Activated naive CD4-positive, alpha-beta T cell treated with anti-CD3 and anti-CD28 coated beads, Interleukin-2, amount 50 U/mL, for 72 hours (primary cell): Measurements from ENCODE around the gene SETBP1. TPM values are rescaled to one million over a fixed set of nuclear protein-coding genes. Genes with fewer than 3 reads are reported as not detected.

Experiments
- ATAC-seq, 2 donors: fragments of 150-1000 bp; cut with Tn5 transposase; 2 replicates each; pipeline ENCODE4 v1.10.0; 2021; ENCODE audit warnings: mild to moderate bottlenecking in 2 of 2, moderate library complexity in 2 of 2
- DNase-seq, 2 donors: peaks; one replicate each; pipeline ENCODE4 v3.0.0; 2021 to 2022; ENCODE audit warnings: low spot score in 2 of 2
- H3K27ac Mint-ChIP-seq, 2 donors: one replicate each; pipeline ENCODE4 v1.8.0; 2022; ENCODE audit warnings: mild to moderate bottlenecking in 2 of 2, mixed read lengths in 2 of 2
- H3K36me3 Mint-ChIP-seq, 2 donors: one replicate each; pipeline ENCODE4 v1.8.0; 2022; ENCODE audit warnings: mixed read lengths in 2 of 2
- H3K9me3 Mint-ChIP-seq, 2 donors: one replicate each; pipeline ENCODE4 v1.8.0; 2022; ENCODE audit warnings: mixed read lengths in 2 of 2
- total RNA-seq, 2 donors: library from RNA; stranded (reverse); gene quantifications; one replicate each; pipeline ENCODE4 v1.2.3, GENCODE V29; 2022

SETBP1 gene
- total RNA-seq, 2 donors from 2014 or later: 1.2 to 2.7 TPM

DNA sequence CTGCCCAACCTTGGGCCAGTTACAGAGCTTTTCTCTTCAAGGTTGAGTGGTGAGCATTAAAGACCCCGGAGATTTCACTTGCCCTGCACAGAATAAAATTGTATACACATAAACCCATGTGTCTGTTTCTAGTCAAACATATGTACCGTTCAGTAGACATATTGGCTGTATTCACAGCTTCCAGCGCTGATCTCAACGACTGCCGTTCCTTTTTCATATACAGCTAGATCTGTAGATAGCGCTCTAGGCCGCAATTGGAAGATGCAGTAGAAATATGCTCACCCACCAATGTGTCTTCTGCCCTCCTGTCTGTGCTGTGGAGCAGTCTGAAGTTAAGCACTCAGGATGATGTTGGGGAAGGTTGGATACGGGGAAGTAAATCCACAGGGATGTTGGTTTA lies 317.7 kb downstream of the SETBP1 start:
- DNase-seq (no peak), ATAC-seq (no peak)
- Mint-ChIP-seq H3K9me3 (peaks cover 10 to 11% of the 10 kb centered on the region in 2 donors), H3K36me3 (peaks cover 5 to 6% of the 10 kb centered on the region in 2 donors), H3K27ac (no peak overlapping the region)

- no peak for DNase-seq
- no peaks in the 10 kb centered on the region for H3K36me3 Mint-ChIP-seq
- no peak overlapping the region for H3K27ac Mint-ChIP-seq
- no peak for ATAC-seq
- H3K9me3 Mint-ChIP-seq: peaks cover 3% of the 10 kb centered on the region in 2 donors
These were observed 323.9 kb downstream of the SETBP1 start for GRCh38 chr18:45004546-45005080.

DNA sequence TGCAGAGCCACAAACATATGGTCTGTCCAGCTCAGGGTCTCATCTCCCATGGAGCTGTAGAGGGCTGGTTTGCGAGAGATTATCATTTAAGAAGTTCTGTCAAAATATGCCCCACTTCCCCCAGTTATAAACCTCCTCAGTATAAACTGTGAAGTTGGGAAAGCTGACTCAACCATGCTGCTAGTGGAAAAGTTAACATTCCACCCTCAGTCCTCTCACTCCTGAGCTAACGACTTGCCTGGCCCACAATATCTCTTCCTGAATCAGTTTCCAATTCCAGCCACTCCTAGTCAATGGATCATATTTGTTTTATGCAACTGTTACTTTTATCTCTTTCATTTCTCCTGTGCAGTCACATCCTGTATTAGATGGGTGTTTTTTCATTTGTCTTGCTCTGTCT lies 326.2 kb downstream of the SETBP1 start:
- H3K27ac Mint-ChIP-seq: no peak overlapping the region
- no peaks in the 10 kb centered on the region for H3K36me3 Mint-ChIP-seq
- ATAC-seq: no peak
- no peak for DNase-seq
- peaks cover 3% of the 10 kb centered on the region in 2 donors for H3K9me3 Mint-ChIP-seq

DNA sequence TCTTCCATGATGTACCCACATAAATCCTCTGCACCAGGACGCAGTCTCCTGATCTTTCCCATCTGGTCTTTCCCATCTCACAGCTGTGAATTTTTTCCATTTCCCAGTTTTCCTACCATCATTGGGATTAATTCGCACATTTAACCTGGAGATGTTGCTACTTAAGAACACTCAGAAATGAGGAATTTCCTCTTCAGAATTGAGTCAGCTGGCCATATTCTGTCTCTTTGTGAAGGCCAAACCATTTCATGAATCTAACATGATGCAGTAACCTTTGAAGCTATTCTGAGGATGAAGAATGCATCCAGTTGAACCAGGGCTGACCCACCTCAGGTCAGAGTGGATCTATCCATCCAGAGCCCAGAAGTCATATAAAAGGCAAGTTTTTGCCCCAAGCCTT lies 326.8 kb downstream of the SETBP1 start:
- DNase-seq (no peak), ATAC-seq (no peak)
- Mint-ChIP-seq H3K9me3 (peaks cover 3% of the 10 kb centered on the region in 2 donors), H3K36me3 (no peaks in the 10 kb centered on the region), H3K27ac (no peak overlapping the region)

DNA sequence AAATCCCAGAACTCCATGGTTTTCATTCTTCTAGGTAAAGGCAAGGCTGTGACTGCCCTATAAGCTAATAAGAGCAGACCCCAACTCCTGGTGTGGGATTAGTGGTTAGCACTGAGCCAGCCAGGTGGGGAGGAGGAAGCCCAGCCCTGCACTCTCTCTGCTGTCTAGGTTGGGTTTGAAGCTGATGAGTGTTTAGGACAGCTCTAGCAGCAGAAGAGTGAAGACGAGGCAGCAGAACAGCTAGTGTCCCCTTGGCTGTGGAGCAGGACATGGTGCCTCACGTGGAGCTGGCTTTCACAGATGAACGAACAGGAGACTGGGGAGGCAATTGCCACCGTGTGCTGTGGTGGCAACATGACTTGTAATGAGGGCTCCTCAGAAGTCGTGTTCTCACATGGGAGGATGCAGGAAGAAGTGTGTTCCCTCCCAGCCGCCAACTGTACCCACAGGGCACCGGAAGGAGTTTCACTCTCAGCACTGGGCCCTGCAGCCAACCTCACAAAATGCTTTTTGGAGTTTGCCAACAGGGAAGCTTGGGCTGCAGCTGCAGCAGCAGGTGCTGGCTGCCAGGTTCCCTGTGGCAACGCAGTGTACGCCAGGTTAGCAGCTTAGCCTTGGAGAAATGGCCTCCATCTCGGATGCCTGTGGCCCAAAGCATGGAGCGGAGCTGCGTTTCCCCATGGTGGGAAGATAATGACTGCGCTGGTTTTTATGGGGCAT lies 328.2 kb downstream of the SETBP1 start:
- ATAC-seq: no peak
- H3K9me3 Mint-ChIP-seq: peaks cover 0 to 3% of the 10 kb centered on the region in 2 donors
- H3K36me3 Mint-ChIP-seq: no peaks in the 10 kb centered on the region
- DNase-seq: no peak
- H3K27ac Mint-ChIP-seq: no peak overlapping the region

DNA sequence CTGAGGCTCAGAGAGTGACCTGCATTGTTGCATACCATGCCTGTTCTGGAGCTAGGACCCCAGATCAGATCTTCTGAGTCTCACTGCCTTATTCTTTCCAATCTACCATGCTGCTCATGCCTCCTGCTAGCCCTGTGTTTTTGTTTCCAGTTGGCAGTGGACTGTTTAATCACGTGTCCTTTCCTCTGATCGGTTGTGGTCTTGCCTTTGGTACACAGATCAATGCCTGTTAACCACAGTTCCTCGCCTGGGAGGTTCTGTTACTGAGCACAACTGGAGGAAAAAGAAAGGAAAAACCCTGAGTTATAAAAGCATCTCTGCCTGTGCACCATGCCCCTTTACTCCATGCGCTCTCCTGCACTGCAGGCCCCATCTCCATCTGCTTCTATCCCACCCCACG lies 329.1 kb downstream of the SETBP1 start:
- Mint-ChIP-seq H3K36me3 (no peaks in the 10 kb centered on the region), H3K27ac (no peak overlapping the region), H3K9me3 (peaks cover 0 to 3% of the 10 kb centered on the region in 2 donors)
- no peak for ATAC-seq
- DNase-seq: no peak

DNA sequence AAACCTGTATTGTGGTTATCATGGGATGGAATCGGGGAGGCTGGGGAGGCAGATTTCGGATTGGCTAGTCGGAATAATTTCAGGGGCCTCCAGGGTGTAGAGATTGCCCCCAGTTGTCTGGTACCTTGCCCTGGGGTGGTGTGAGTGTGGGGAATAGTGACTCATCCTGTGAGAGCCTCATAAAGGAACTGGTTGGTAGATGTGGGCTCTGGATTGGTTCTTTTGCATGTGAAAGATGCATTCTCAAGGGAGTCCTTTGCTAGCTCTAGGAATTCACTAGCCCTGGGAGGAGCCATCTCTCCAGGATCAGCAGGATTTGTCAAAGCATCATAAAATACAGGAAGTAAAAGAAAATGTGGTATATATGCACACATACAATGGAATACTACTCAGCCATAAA lies 331.6 kb downstream of the SETBP1 start:
- ATAC-seq (no peak), DNase-seq (no peak)
- no peak overlapping the region for H3K27ac Mint-ChIP-seq
- no peaks in the 10 kb centered on the region for H3K36me3 Mint-ChIP-seq
- peaks cover 0 to 1% of the 10 kb centered on the region in 2 donors for H3K9me3 Mint-ChIP-seq

GRCh38 chr18:45014047-45014501 lies 333.4 kb downstream of the SETBP1 start:
- H3K27ac Mint-ChIP-seq: peak overlapping the region in 1 of 2 donors; percentile 79
- ATAC-seq (no peak), DNase-seq (no peak)
- H3K9me3 Mint-ChIP-seq: no peaks in the 10 kb centered on the region
- no peaks in the 10 kb centered on the region for H3K36me3 Mint-ChIP-seq

- Mint-ChIP-seq H3K9me3 (no peaks in the 10 kb centered on the region), H3K27ac (no peak overlapping the region), H3K36me3 (no peaks in the 10 kb centered on the region)
- no peak for ATAC-seq
- DNase-seq: no peak
These were observed 335.1 kb downstream of the SETBP1 start for GRCh38 chr18:45015788-45016128.

DNA sequence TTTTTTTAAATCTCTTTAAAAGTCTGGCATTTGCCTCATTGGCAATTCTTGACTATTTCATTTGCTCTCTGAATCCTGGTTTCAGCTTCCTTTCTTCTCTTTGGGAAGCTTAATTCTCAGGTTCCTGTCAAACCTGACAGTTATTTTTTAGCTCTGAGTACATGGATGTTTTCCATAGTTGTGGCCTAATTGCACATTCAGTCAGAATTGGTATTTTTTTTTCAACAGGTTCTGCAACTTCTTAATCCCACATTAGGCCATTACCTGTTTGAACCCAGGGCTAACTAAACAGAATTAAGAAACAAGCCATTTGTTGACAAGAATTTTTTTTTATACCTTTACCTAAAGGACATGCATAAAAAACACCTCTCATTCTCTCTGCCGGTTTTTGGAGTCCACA lies 338.8 kb downstream of the SETBP1 start:
- DNase-seq (no peak), ATAC-seq (no peak)
- no peaks in the 10 kb centered on the region for H3K9me3 Mint-ChIP-seq
- H3K27ac Mint-ChIP-seq: no peak overlapping the region
- H3K36me3 Mint-ChIP-seq: no peaks in the 10 kb centered on the region

DNA sequence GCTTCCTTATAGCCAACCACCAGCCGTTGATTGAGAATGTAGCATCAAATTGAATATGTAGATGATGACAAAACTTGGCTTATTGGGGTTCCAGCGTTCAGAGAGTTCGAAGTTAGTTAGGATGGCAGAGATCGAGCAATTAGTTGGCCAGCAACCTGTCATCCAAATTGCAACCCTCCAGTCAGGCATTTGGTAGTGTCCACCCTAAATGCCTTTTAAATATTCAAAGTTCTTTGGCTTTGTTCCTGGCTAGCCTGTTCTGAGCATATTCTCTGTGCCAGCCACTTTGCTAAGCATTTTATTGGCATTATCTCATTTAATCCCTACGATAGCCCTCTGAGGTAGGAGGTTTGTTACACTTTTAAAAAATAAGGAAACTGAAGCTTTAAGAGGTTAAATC lies 342.8 kb downstream of the SETBP1 start:
- H3K9me3 Mint-ChIP-seq: no peaks in the 10 kb centered on the region
- H3K27ac Mint-ChIP-seq: no peak overlapping the region
- no peak for DNase-seq
- H3K36me3 Mint-ChIP-seq: no peaks in the 10 kb centered on the region
- no peak for ATAC-seq

- ATAC-seq: no peak
- Mint-ChIP-seq H3K9me3 (no peaks in the 10 kb centered on the region), H3K36me3 (no peaks in the 10 kb centered on the region), H3K27ac (no peak overlapping the region)
- no peak for DNase-seq
These were observed 343.8 kb downstream of the SETBP1 start for GRCh38 chr18:45024357-45025088.

DNA sequence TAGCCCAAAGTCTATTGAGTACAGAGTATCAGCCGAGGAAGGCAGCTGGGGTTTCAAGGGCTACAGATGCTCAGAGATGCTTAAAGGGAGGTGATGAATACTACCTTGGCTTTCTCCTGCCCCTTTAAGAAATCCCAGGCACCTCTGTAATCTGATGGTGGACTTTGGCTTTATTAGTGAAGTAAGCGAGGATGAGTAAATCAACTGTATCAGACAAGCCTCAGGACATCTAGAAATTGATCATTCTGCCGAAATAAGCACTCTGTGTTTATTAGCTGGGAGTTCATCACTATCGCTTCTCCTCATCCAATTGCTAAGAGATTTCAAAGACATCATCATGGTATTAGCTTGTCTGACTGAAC lies 344.4 kb downstream of the SETBP1 start:
- no peak for DNase-seq
- ATAC-seq: no peak
- no peak overlapping the region for H3K27ac Mint-ChIP-seq
- H3K36me3 Mint-ChIP-seq: no peaks in the 10 kb centered on the region
- no peaks in the 10 kb centered on the region for H3K9me3 Mint-ChIP-seq

DNA sequence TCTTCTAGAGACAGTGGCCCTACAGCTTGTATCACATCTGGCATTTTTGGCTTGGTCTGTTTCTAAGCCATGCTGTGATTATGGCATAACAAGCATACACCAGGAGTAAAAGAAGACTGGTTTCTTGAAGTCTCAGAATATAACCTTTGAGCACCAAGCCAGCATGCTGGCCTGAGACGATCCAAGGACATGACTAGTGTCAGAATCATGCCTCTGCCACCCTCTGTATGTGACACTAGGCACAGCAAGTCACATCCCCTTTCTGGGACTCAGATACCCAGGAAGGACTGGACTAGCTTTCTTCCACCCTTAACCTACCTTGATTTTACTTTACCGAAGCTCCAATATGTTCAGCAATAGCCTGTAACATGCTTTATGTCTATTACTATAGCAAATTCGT lies 345.5 kb downstream of the SETBP1 start:
- Mint-ChIP-seq H3K27ac (no peak overlapping the region), H3K36me3 (peaks cover 0 to 3% of the 10 kb centered on the region in 2 donors), H3K9me3 (peaks cover 4 to 5% of the 10 kb centered on the region in 2 donors)
- no peak for ATAC-seq
- no peak for DNase-seq

GRCh38 chr18:45034179-45034578 lies 353.5 kb downstream of the SETBP1 start:
- peaks cover 0 to 4% of the 10 kb centered on the region in 2 donors for H3K36me3 Mint-ChIP-seq
- H3K27ac Mint-ChIP-seq: no peak overlapping the region
- peaks cover 4 to 5% of the 10 kb centered on the region in 2 donors for H3K9me3 Mint-ChIP-seq
- DNase-seq: no peak
- no peak for ATAC-seq

DNA sequence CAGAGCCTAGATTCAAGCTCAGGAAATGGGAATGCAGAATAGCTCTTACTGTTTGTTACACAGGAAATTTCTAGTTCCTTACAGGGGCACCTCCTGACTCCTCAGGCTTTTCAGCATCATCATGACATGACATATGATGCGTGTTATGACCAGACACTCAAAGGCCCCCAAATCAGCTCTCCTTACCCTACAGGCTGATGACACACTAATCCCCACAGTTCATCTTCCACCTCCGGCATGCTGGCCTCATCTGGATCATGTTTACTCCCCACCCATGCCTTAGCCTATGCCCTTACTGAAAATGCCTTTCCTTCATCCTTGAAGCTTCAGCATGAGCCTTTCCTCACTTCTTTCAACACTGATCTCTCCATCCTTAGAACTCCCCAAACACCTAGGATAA lies 356.9 kb downstream of the SETBP1 start:
- DNase-seq: no peak
- Mint-ChIP-seq H3K27ac (no peak overlapping the region), H3K9me3 (no peaks in the 10 kb centered on the region), H3K36me3 (no peaks in the 10 kb centered on the region)
- no peak for ATAC-seq

- Mint-ChIP-seq H3K9me3 (no peaks in the 10 kb centered on the region), H3K27ac (no peak overlapping the region), H3K36me3 (no peaks in the 10 kb centered on the region)
- ATAC-seq (no peak), DNase-seq (no peak)
These were observed 358.7 kb downstream of the SETBP1 start for GRCh38 chr18:45039376-45039775.

DNA sequence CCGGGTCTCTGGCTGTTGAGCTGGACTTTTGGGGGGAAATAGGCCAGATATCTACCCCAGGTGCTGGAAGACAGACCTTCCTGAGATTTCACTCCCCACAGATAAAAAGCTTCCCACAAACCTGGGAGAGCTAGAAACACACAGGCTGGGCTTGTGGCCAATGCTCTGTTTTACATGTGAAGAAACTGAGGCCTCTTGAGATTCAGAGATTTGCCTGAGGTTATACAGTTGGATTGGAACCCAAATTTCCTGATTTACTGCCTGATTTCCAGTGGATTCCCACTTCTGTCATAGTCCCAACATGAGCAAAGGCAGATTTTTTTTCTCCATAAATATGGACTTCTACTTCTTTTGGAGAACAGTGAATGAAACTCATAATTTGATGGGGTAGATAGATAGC lies 360.2 kb downstream of the SETBP1 start:
- Mint-ChIP-seq H3K36me3 (no peaks in the 10 kb centered on the region), H3K27ac (no peak overlapping the region), H3K9me3 (no peaks in the 10 kb centered on the region)
- no peak for DNase-seq
- ATAC-seq: no peak
